H9 (cell line): ENCODE data around the gene TRIM26. TPM values are rescaled to one million over a fixed set of nuclear protein-coding genes. Genes with fewer than 3 reads are reported as not detected.

ENCODE experiments used
- DNase-seq: peaks from one replicate; pipeline ENCODE4 v3.0.0-alpha.2; 2017
- H2AFZ ChIP-seq: one replicate; pipeline ENCODE4 v1.6.1; 2013; ENCODE audit warnings: mild to moderate bottlenecking, low read length, control low read depth, moderate library complexity
- H2AK5ac ChIP-seq: 2 replicates; pipeline ENCODE4 v1.6.1; 2013; ENCODE audit warnings: low read length, control low read depth, mixed read lengths; ENCODE audit not compliant: insufficient read length
- H2BK120ac ChIP-seq: one replicate; pipeline ENCODE4 v1.6.1; 2013; ENCODE audit warnings: low read depth, mild to moderate bottlenecking, low read length, control low read depth, inconsistent platforms; ENCODE audit not compliant: poor library complexity, severe bottlenecking
- H2BK12ac ChIP-seq: 2 replicates; pipeline ENCODE4 v1.6.1; 2013; ENCODE audit warnings: low read length, control low read depth, mixed read lengths, low read depth; ENCODE audit not compliant: insufficient read length
- H2BK15ac ChIP-seq: 2 replicates; pipeline ENCODE4 v1.6.1; 2013; ENCODE audit warnings: low read depth, low read length, control low read depth
- H2BK20ac ChIP-seq: one replicate; pipeline ENCODE4 v1.6.1; 2013; ENCODE audit warnings: low read depth, mild to moderate bottlenecking, low read length, control low read depth, inconsistent platforms; ENCODE audit not compliant: poor library complexity, severe bottlenecking
- H2BK5ac ChIP-seq: 2 replicates; pipeline ENCODE4 v1.6.1; 2013; ENCODE audit warnings: low read length, control low read depth, mixed read lengths; ENCODE audit not compliant: insufficient read length
- H3K14ac ChIP-seq: 2 replicates; pipeline ENCODE4 v1.6.1; 2013; ENCODE audit warnings: low read length, control low read depth; ENCODE audit not compliant: insufficient read depth
- H3K18ac ChIP-seq: 2 replicates; pipeline ENCODE4 v1.6.1; 2013; ENCODE audit warnings: low read depth, mild to moderate bottlenecking, mixed read lengths, low read length, control low read depth; ENCODE audit not compliant: insufficient read length
- H3K23ac ChIP-seq: 2 replicates; pipeline ENCODE4 v1.6.1; 2013; ENCODE audit warnings: low read length, control low read depth, mixed read lengths, low read depth; ENCODE audit not compliant: insufficient read length
- H3K23me2 ChIP-seq: 2 replicates; pipeline ENCODE4 v1.6.1; 2013; ENCODE audit warnings: low read depth, mild to moderate bottlenecking, mixed read lengths, low read length, control low read depth; ENCODE audit not compliant: insufficient read length, poor library complexity, severe bottlenecking
- H3K27ac ChIP-seq: 2 replicates; pipeline ENCODE4 v1.5.1; 2013; ENCODE audit warnings: low read length, control low read depth, mixed read lengths, low read depth; ENCODE audit not compliant: insufficient read length
- H3K27me3 ChIP-seq: 2 replicates; pipeline ENCODE4 v1.6.1; 2013; ENCODE audit warnings: low read length, control low read depth, inconsistent platforms; ENCODE audit not compliant: insufficient read depth
- H3K4ac ChIP-seq: 2 replicates; pipeline ENCODE4 v1.6.1; 2013; ENCODE audit warnings: low read depth, mild to moderate bottlenecking, control low read depth, inconsistent platforms, low read length, moderate library complexity
- H3K4me1 ChIP-seq: 2 replicates; pipeline ENCODE4 v1.6.1; 2013; ENCODE audit warnings: low read length, control low read depth, inconsistent platforms; ENCODE audit not compliant: insufficient read depth
- H3K4me2 ChIP-seq: 2 replicates; pipeline ENCODE4 v1.6.1; 2013; ENCODE audit warnings: low read length, control low read depth, mixed read lengths; ENCODE audit not compliant: insufficient read length, insufficient read depth
- H3K56ac ChIP-seq: 2 replicates; pipeline ENCODE4 v1.6.1; 2013; ENCODE audit warnings: low read depth, mild to moderate bottlenecking, mixed read lengths, low read length, control low read depth; ENCODE audit not compliant: insufficient read length
- H3K79me1 ChIP-seq: 2 replicates; pipeline ENCODE4 v1.6.1; 2013; ENCODE audit warnings: low read depth, mild to moderate bottlenecking, moderate library complexity, low read length, control low read depth, inconsistent platforms; ENCODE audit not compliant: insufficient read depth, poor library complexity, severe bottlenecking
- H3K79me2 ChIP-seq: 2 replicates; pipeline ENCODE4 v1.6.1; 2013; ENCODE audit warnings: low read length, control low read depth, inconsistent platforms; ENCODE audit not compliant: insufficient read depth
- H3K9ac ChIP-seq: 2 replicates; pipeline ENCODE4 v1.6.1; 2013; ENCODE audit warnings: low read length, control low read depth, mixed read lengths; ENCODE audit not compliant: insufficient read length; ENCODE audit errors: extremely low read depth
- H3K9me3 ChIP-seq: one replicate; pipeline ENCODE4 v1.6.1; 2013; ENCODE audit warnings: low read depth, low read length, inconsistent platforms; ENCODE audit not compliant: control insufficient read depth
- H3T11ph ChIP-seq: one replicate; pipeline ENCODE4 v1.6.1; 2013; ENCODE audit warnings: mild to moderate bottlenecking, low read length, control low read depth, inconsistent platforms
- H4K20me1 ChIP-seq: one replicate; pipeline ENCODE4 v1.6.1; 2013; ENCODE audit not compliant: control insufficient read depth, insufficient read length, insufficient read depth
- H4K5ac ChIP-seq: 2 replicates; pipeline ENCODE4 v1.6.1; 2013; ENCODE audit warnings: low read depth, mild to moderate bottlenecking, mixed read lengths, low read length, control low read depth; ENCODE audit not compliant: insufficient read length
- H4K8ac ChIP-seq: replicated peaks from 2 replicates; pipeline ENCODE4 v1.6.1; 2013; ENCODE audit warnings: low read length, control low read depth, mixed read lengths, low read depth; ENCODE audit not compliant: insufficient read length
- H4K91ac ChIP-seq: 2 replicates; pipeline ENCODE4 v1.6.1; 2013; ENCODE audit warnings: low read depth, mild to moderate bottlenecking, moderate library complexity, mixed read lengths, low read length, control low read depth; ENCODE audit not compliant: insufficient read length
- H3K27ac Mint-ChIP-seq, 3 experiments: 2 replicates in 2 of 3; 3 replicates in 1 of 3; pipeline ENCODE4 v1.8.0; 2020 to 2021; ENCODE audit warnings: mixed read lengths in 3 of 3, mild to moderate bottlenecking in 1 of 3, moderate library complexity in 1 of 3
- H3K27me3 Mint-ChIP-seq: 2 replicates; pipeline ENCODE4 v1.8.0; 2021; ENCODE audit warnings: low read depth, mild to moderate bottlenecking, moderate library complexity, mixed read lengths
- H3K36me3 Mint-ChIP-seq, 3 experiments: 2 replicates in 2 of 3; 3 replicates in 1 of 3; pipeline ENCODE4 v1.8.0; 2020 to 2021; ENCODE audit warnings: low read depth in 3 of 3, mixed read lengths in 3 of 3; ENCODE audit not compliant: insufficient read depth in 1 of 3
- H3K4me1 Mint-ChIP-seq, 2 experiments: 2 replicates each; pipeline ENCODE4 v1.8.0; 2020; ENCODE audit warnings: mixed read lengths in 2 of 2
- H3K4me3 Mint-ChIP-seq, 2 experiments: 2 replicates in 1 of 2; 3 replicates in 1 of 2; pipeline ENCODE4 v1.8.0; 2020 to 2021; ENCODE audit warnings: mild to moderate bottlenecking in 2 of 2, mixed read lengths in 2 of 2, moderate library complexity in 1 of 2
- H3K9me3 Mint-ChIP-seq, 2 experiments: 2 replicates in 1 of 2; 3 replicates in 1 of 2; pipeline ENCODE4 v1.8.0; 2020; ENCODE audit warnings: mild to moderate bottlenecking in 2 of 2, mixed read lengths in 2 of 2, moderate library complexity in 1 of 2
- WGBS: extraction: QIAGEN DNeasy Blood & Tissue Kit; methylation state at CpG from one replicate; pipeline ENCODE4 v1.1.7; 2013; ENCODE audit warnings: missing lambda C conversion rate, low lambda C conversion rate, mixed read lengths; ENCODE audit not compliant: insufficient read length; ENCODE audit errors: extremely low coverage; 5-methylcytosine and 5-hydroxymethylcytosine counted together
- total RNA-seq: library from RNA; stranded (reverse); gene quantifications from 2 replicates; pipeline ENCODE4 v1.2.1, GENCODE V29; 2021
- TF ChIP-seq, protein P1 (sequence below): fragments of 200-600 bp; sonication (generic); conservative IDR thresholded peaks from 3 replicates; pipeline ENCODE4 v1.8.0; 2021; ENCODE audit warnings: antibody characterized with exemption, mild to moderate bottlenecking

TRIM26 gene
- total RNA-seq, 1 experiment from 2014 or later, result 35.8 TPM

- Histone ChIP-seq H3K79me2 (peaks cover 6% of the 10 kb centered on the region; the same call in 1 of the 2 replicates), H2AK5ac (no peak overlapping the region), H2AFZ (no peak overlapping the region), H3K79me1 (peaks cover 4% of the 10 kb centered on the region), H3K4ac (no peak overlapping the region), H3K23ac (no peak overlapping the region), H2BK20ac (no peak overlapping the region), H3K14ac (no peak overlapping the region), H3K4me1 (peaks cover 17% of the 10 kb centered on the region; the same call in 1 of the 2 replicates), H3K4me2 (peak overlapping the region; percentile 68), H4K5ac (no peak overlapping the region), H3K27me3 (no peaks in the 10 kb centered on the region), H3T11ph (no peak overlapping the region), H4K91ac (no peak overlapping the region), H3K23me2 (peaks cover 12% of the 10 kb centered on the region), H2BK120ac (no peak overlapping the region), H4K20me1 (no peaks in the 10 kb centered on the region), H2BK5ac (no peak overlapping the region), H4K8ac (no peak overlapping the region), H3K56ac (no peak overlapping the region), H3K27ac (no peak overlapping the region), H3K18ac (no peak overlapping the region), H2BK15ac (no peak overlapping the region), H3K9ac (no peak overlapping the region), H3K9me3 (no peaks in the 10 kb centered on the region), H2BK12ac (no peak overlapping the region)
- peak overlapping the region; percentile 91 to 96 for H3K4me3 Mint-ChIP-seq
- H3K4me1 Mint-ChIP-seq, result peaks cover 46 to 51% of the 10 kb centered on the region in 2 experiments
- DNase-seq, result no peak
- no peaks in the 10 kb centered on the region; a peak in 1 of 5 replicates for H3K9me3 Mint-ChIP-seq
- no peak overlapping the region for H3K27ac Mint-ChIP-seq
- peaks cover 10% of the 10 kb centered on the region for H3K27me3 Mint-ChIP-seq
- peaks cover 0 to 4% (median 2%) of the 10 kb centered on the region in 3 experiments; a peak in 3 of 7 replicates for H3K36me3 Mint-ChIP-seq
- TF ChIP-seq, protein P1, sequence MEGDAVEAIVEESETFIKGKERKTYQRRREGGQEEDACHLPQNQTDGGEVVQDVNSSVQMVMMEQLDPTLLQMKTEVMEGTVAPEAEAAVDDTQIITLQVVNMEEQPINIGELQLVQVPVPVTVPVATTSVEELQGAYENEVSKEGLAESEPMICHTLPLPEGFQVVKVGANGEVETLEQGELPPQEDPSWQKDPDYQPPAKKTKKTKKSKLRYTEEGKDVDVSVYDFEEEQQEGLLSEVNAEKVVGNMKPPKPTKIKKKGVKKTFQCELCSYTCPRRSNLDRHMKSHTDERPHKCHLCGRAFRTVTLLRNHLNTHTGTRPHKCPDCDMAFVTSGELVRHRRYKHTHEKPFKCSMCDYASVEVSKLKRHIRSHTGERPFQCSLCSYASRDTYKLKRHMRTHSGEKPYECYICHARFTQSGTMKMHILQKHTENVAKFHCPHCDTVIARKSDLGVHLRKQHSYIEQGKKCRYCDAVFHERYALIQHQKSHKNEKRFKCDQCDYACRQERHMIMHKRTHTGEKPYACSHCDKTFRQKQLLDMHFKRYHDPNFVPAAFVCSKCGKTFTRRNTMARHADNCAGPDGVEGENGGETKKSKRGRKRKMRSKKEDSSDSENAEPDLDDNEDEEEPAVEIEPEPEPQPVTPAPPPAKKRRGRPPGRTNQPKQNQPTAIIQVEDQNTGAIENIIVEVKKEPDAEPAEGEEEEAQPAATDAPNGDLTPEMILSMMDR, result no peak
- WGBS, result no CpG with 5 or more reads among the region's 3 CpGs
Measured at GRCh38 chr6:30211899-30212298, 1.3 kb downstream of the TRIM26 start.
